A673 (cell line): ENCODE measurements around the gene DAP3. TPM values are rescaled to one million over a fixed set of nuclear protein-coding genes. Genes with fewer than 3 reads are reported as not detected.
"Not testable (repeated sequence)": the region's sequence is repeated elsewhere in the genome, so short reads cannot be mapped to it uniquely, and the experiment has no call there.

ENCODE experiments used
- BruUV-seq: library from RNA; stranded (reverse); fragments of 400-500 nt; replicated peaks from 2 replicates; lab custom pipeline; 2021; lab: Mats Ljungman, UMichigan
- CTCF ChIA-PET: fragments of 300-600 bp; sonication (Branson Sonifier 250); formaldehyde crosslinking; loops from one replicate; lab custom pipeline; 2022; ENCODE audit warnings: antibody characterized with exemption; lab: Charles Lee
- POLR2A ChIA-PET: fragments of 300-600 bp; sonication (Branson Sonifier 250); formaldehyde crosslinking; loops from one replicate; lab custom pipeline; 2022; ENCODE audit warnings: antibody characterized with exemption; ENCODE audit not compliant: low non-redundant PET; lab: Charles Lee
- DNase-seq: peaks from one replicate; pipeline ENCODE4 v3.0.0-alpha.2; 2015; ENCODE audit warnings: low spot score
- H3K27ac ChIP-seq: fragments of 200-600 bp; sonication (generic); 2 replicates; pipeline ENCODE4 v1.5.1; 2016; ENCODE audit warnings: mixed run types, low read depth, mild to moderate bottlenecking, mixed read lengths, antibody characterized with exemption, low read length; ENCODE audit not compliant: poor library complexity, severe bottlenecking
- H3K27me3 ChIP-seq: fragments of 200-600 bp; sonication (generic); replicated peaks from 2 replicates; pipeline ENCODE4 v1.6.1; 2017; ENCODE audit warnings: mixed run types, low read depth, mild to moderate bottlenecking, mixed read lengths, antibody characterized with exemption, low read length; ENCODE audit not compliant: insufficient read depth, poor library complexity
- H3K36me3 ChIP-seq: fragments of 200-600 bp; sonication (generic); 2 replicates; pipeline ENCODE4 v1.6.1; 2016; ENCODE audit warnings: mixed run types, mild to moderate bottlenecking, mixed read lengths, antibody characterized with exemption, low read length; ENCODE audit not compliant: insufficient read depth, poor library complexity, severe bottlenecking
- H3K4me1 ChIP-seq: fragments of 200-600 bp; sonication (generic); 2 replicates; pipeline ENCODE4 v1.6.1; 2017; ENCODE audit warnings: mixed run types, mild to moderate bottlenecking, mixed read lengths, antibody characterized with exemption, low read length; ENCODE audit not compliant: insufficient read depth, poor library complexity, severe bottlenecking
- H3K4me3 ChIP-seq: fragments of 200-600 bp; sonication (generic); 2 replicates; pipeline ENCODE4 v1.5.1; 2016; ENCODE audit warnings: low read depth, mixed run types, mild to moderate bottlenecking, mixed read lengths, low read length; ENCODE audit not compliant: poor library complexity, severe bottlenecking
- H3K9me3 ChIP-seq: fragments of 200-600 bp; sonication (generic); 2 replicates; pipeline ENCODE4 v1.6.1; 2016; ENCODE audit warnings: mixed run types, low read depth, mild to moderate bottlenecking, mixed read lengths, antibody characterized with exemption, low read length; ENCODE audit not compliant: poor library complexity, severe bottlenecking
- CTCF ChIP-seq: fragments of 300-800, 200-600 bp; sonication (generic); conservative IDR thresholded peaks from 2 replicates; pipeline ENCODE4 v1.5.1; 2017; ENCODE audit warnings: low read depth, mild to moderate bottlenecking, antibody characterized with exemption, low read length, moderate library complexity, mixed read lengths
- EZH2 ChIP-seq: fragments of 200-600 bp; sonication (generic); IDR thresholded peaks from 2 replicates; pipeline ENCODE4 v1.6.1; 2017; ENCODE audit warnings: borderline replicate concordance, low read depth, mild to moderate bottlenecking, mixed read lengths, antibody characterized with exemption, low read length; ENCODE audit not compliant: poor library complexity, severe bottlenecking
- intact Hi-C: fragments of 100-400 bp; cut with micrococcal nuclease; formaldehyde crosslinking; loops from one replicate; pipeline ENCODE4 v1.10.0; 2022; ENCODE audit not compliant: unreplicated experiment
- total RNA-seq: library from RNA; stranded (reverse); gene quantifications from 2 replicates; pipeline ENCODE4 v1.2.3, GENCODE V29; 2021

Gene DAP3
- total RNA-seq, 1 experiment from 2014 or later = 205 TPM

GRCh38 chr1:155717041-155717440, 28.1 kb downstream of the DAP3 start:
- POLR2A ChIA-PET = no interaction called here
- H3K36me3 ChIP-seq = peaks cover 32% of the 10 kb centered on the region

GRCh38 chr1:155718524-155719115, 29.7 kb downstream of the DAP3 start:
- H3K27me3 ChIP-seq, DNase-seq, H3K4me3 ChIP-seq, BruUV-seq, CTCF ChIA-PET, H3K9me3 ChIP-seq, POLR2A ChIA-PET, H3K27ac ChIP-seq, intact Hi-C loops, H3K4me1 ChIP-seq: not testable (repeated sequence)
- peaks cover 20% of the 10 kb centered on the region for H3K36me3 ChIP-seq

More at GRCh38 chr1:155717041-155717440, 28.1 kb downstream of the DAP3 start:
- CTCF ChIA-PET = no interaction called here
- H3K27ac ChIP-seq = no peak overlapping the region
- H3K9me3 ChIP-seq = no peaks in the 10 kb centered on the region
- DNase-seq = no peak
- BruUV-seq = no TSS peak
- H3K4me3 ChIP-seq = no peak overlapping the region
- TF ChIP-seq EZH2 (no peak), CTCF (no peak)
- H3K27me3 ChIP-seq = no peaks in the 10 kb centered on the region
- H3K4me1 ChIP-seq = no peaks in the 10 kb centered on the region
- intact Hi-C loops = no loop called here

- Histone ChIP-seq H3K27me3 (no peaks in the 10 kb centered on the region), H3K4me1 (no peaks in the 10 kb centered on the region), H3K4me3 (no peak overlapping the region), H3K36me3 (peaks cover 18% of the 10 kb centered on the region), H3K9me3 (no peaks in the 10 kb centered on the region), H3K27ac (no peak overlapping the region)
- TF ChIP-seq EZH2 = no peak
- TF ChIP-seq CTCF = no peak
- DNase-seq = no peak
- BruUV-seq = no TSS peak
- ChIA-PET CTCF (no interaction called here), POLR2A (no interaction called here)
- intact Hi-C loops = no loop called here
These were observed 30.8 kb downstream of the DAP3 start for GRCh38 chr1:155719703-155720102.

- ChIA-PET CTCF (interaction anchor here (0.5 kb wide), 1 partner anchor 11 kb away, joined by 6 read pairs; no protein-coding TSS in a partner anchor), POLR2A (no interaction called here)
- Histone ChIP-seq H3K27me3 (no peaks in the 10 kb centered on the region), H3K36me3 (peaks cover 39% of the 10 kb centered on the region), H3K27ac (no peak overlapping the region), H3K4me1 (no peaks in the 10 kb centered on the region), H3K4me3 (no peak overlapping the region), H3K9me3 (no peaks in the 10 kb centered on the region)
- intact Hi-C loops = no loop called here
- DNase-seq = no peak
- no peak for TF ChIP-seq CTCF
- no peak for TF ChIP-seq EZH2
- BruUV-seq = no TSS peak
These were observed 36.3 kb downstream of the DAP3 start for GRCh38 chr1:155725142-155725541.
